HCT116 (cell line): Measurements from ENCODE around the gene MPC1. TPM values are rescaled to one million over a fixed set of nuclear protein-coding genes. Genes with fewer than 3 reads are reported as not detected.
A peak's percentile ranks its signal among the peaks of the same experiment; 100 is the strongest.
"Not testable (repeated sequence)": the region's sequence is repeated elsewhere in the genome, so short reads cannot be mapped to it uniquely, and the experiment has no call there.

Source experiments
- ATAC-seq: fragments of 200-7000 bp; cut with Tn5 transposase; 2 replicates; pipeline ENCODE4 v1.9.1; 2020; ENCODE audit warnings: mild to moderate bottlenecking, moderate library complexity
- BruUV-seq: library from RNA; stranded (reverse); fragments of 400-500 nt; replicated peaks from 2 replicates; lab custom pipeline; 2021; lab: Mats Ljungman, UMichigan
- CTCF ChIA-PET: fragments of 300-600 bp; sonication (Branson Sonifier 250); formaldehyde crosslinking; loops from one replicate; lab custom pipeline; 2021; ENCODE audit warnings: antibody characterized with exemption; lab: Charles Lee
- POLR2A ChIA-PET: fragments of 300-600, 350-600 bp; sonication (Branson Sonifier 250); formaldehyde crosslinking; loops from one replicate; lab custom pipeline; 2021; ENCODE audit warnings: antibody characterized with exemption; lab: Charles Lee
- RAD21 ChIA-PET, 2 experiments: fragments of 300-600 bp; sonication (Branson Sonifier 250); formaldehyde crosslinking; loops; one replicate each; lab custom pipeline; 2023; ENCODE audit warnings: low total read pairs in 2 of 2; ENCODE audit not compliant: uncharacterized antibody in 2 of 2, unreplicated experiment in 2 of 2, low non-redundant PET in 1 of 2; lab: Charles Lee
- DNase-seq: peaks from one replicate; pipeline ENCODE4 v3.0.0-alpha.2; 2010; ENCODE audit warnings: low read depth, low spot score
- H2AFZ ChIP-seq: fragments of 200-600 bp; shearing (Covaris generic), sonication (generic); 2 replicates; pipeline ENCODE4 v1.6.1; 2017; ENCODE audit warnings: low read depth, mixed run types, mixed read lengths, antibody characterized with exemption, low read length; ENCODE audit not compliant: poor library complexity, severe bottlenecking
- H3K27ac ChIP-seq: 2 replicates; pipeline ENCODE4 v1.5.1; 2012; ENCODE audit warnings: low read depth, low read length
- H3K27me3 ChIP-seq: fragments of 200-600 bp; sonication (generic); 2 replicates; pipeline ENCODE4 v1.6.1; 2016; ENCODE audit warnings: mixed run types, low read length, mixed read lengths; ENCODE audit not compliant: insufficient read depth
- H3K36me3 ChIP-seq, 2 experiments: fragments of 200-500 bp in 1 of 2; fragments of 200-600 bp in 1 of 2; sonication (Bioruptor generic) in 1 of 2; sonication (generic) in 1 of 2; 2 replicates each; pipeline versions ENCODE4 v1.5.1 to v1.6.1; 2014 to 2016; ENCODE audit warnings: low read length in 2 of 2, inconsistent platforms in 1 of 2, mixed read lengths in 1 of 2, mixed run types in 1 of 2; ENCODE audit not compliant: insufficient read depth in 2 of 2, control insufficient read depth in 1 of 2
- H3K4me1 ChIP-seq, 2 experiments: fragments of 200-600 bp in 1 of 2; sonication (generic) in 1 of 2; 2 replicates each; pipeline versions ENCODE4 v1.5.1 to v1.6.1; 2012 to 2017; ENCODE audit warnings: low read length in 2 of 2, inconsistent platforms in 1 of 2, mild to moderate bottlenecking in 1 of 2, mixed read lengths in 1 of 2, mixed run types in 1 of 2, moderate library complexity in 1 of 2; ENCODE audit not compliant: insufficient read depth in 2 of 2, control insufficient read depth in 1 of 2
- H3K4me2 ChIP-seq: fragments of 200-600 bp; sonication (generic); 2 replicates; pipeline ENCODE4 v1.6.1; 2017; ENCODE audit warnings: mixed run types, low read length, mixed read lengths
- H3K4me3 ChIP-seq, 2 experiments: fragments of 200-600 bp in 1 of 2; sonication (generic) in 1 of 2; replicated peaks in 1 of 2; 2 replicates each; pipeline ENCODE4 v1.5.1; 2011 to 2016; ENCODE audit warnings: low read length in 2 of 2, control low read depth in 1 of 2, low read depth in 1 of 2, mild to moderate bottlenecking in 1 of 2, mixed read lengths in 1 of 2, mixed run types in 1 of 2
- H3K79me2 ChIP-seq: fragments of 200-600 bp; sonication (generic); 2 replicates; pipeline ENCODE4 v1.6.1; 2017; ENCODE audit warnings: mild to moderate bottlenecking, mixed run types, low read length, moderate library complexity, mixed read lengths; ENCODE audit not compliant: insufficient read depth
- H3K9ac ChIP-seq: fragments of 200-600 bp; sonication (generic); 2 replicates; pipeline ENCODE4 v1.6.1; 2016; ENCODE audit warnings: low read length, mixed read lengths
- H3K9me2 ChIP-seq: fragments of 200-600 bp; sonication (generic), shearing (Covaris generic); 2 replicates; pipeline ENCODE4 v1.6.1; 2017; ENCODE audit warnings: mixed run types, mild to moderate bottlenecking, moderate library complexity; ENCODE audit not compliant: insufficient read depth
- H3K9me3 ChIP-seq, 2 experiments: fragments of 200-500 bp in 1 of 2; fragments of 200-600 bp in 1 of 2; sonication (Bioruptor generic) in 1 of 2; sonication (generic) in 1 of 2; 2 replicates each; pipeline ENCODE4 v1.6.1; 2014 to 2017; ENCODE audit warnings: low read length in 2 of 2, mixed read lengths in 2 of 2, inconsistent platforms in 1 of 2, low read depth in 1 of 2, mild to moderate bottlenecking in 1 of 2, mixed run types in 1 of 2, moderate library complexity in 1 of 2; ENCODE audit not compliant: control insufficient read depth in 1 of 2, insufficient read depth in 1 of 2
- H4K20me1 ChIP-seq: fragments of 200-600 bp; sonication (generic), shearing (Covaris generic); 2 replicates; pipeline ENCODE4 v1.6.1; 2017; ENCODE audit warnings: mixed run types, mild to moderate bottlenecking, moderate library complexity; ENCODE audit not compliant: insufficient read depth
- CBX3 ChIP-seq: IDR thresholded peaks from 2 replicates; pipeline ENCODE4 v1.6.1; 2012; ENCODE audit warnings: low read depth
- CTCF ChIP-seq, 3 experiments: fragments of 200-600 bp in 1 of 3; sonication (generic) in 1 of 3; IDR thresholded peaks in 2 of 3; conservative IDR thresholded peaks in 1 of 3; 2 replicates each; pipeline ENCODE4 v1.5.1; 2012 to 2017; ENCODE audit warnings: low read depth in 2 of 3, low read length in 2 of 3, antibody characterized with exemption in 1 of 3, borderline replicate concordance in 1 of 3, control low read depth in 1 of 3, mild to moderate bottlenecking in 1 of 3, mixed read lengths in 1 of 3, mixed run types in 1 of 3, moderate library complexity in 1 of 3; ENCODE audit not compliant: insufficient read depth in 1 of 3
- EGR1 ChIP-seq: IDR thresholded peaks from 2 replicates; pipeline ENCODE4 v1.6.1; 2012; ENCODE audit warnings: low read depth
- MAX ChIP-seq: IDR thresholded peaks from 2 replicates; pipeline ENCODE4 v1.6.1; 2012
- POLR2A ChIP-seq: IDR thresholded peaks from 2 replicates; pipeline ENCODE4 v1.7.0; 2011; ENCODE audit warnings: borderline replicate concordance; ENCODE audit not compliant: insufficient read depth, insufficient read length; ENCODE audit errors: extremely low read depth
- RAD21 ChIP-seq: IDR thresholded peaks from 2 replicates; pipeline ENCODE4 v1.6.1; 2012; ENCODE audit warnings: low read depth, mild to moderate bottlenecking
- REST ChIP-seq: IDR thresholded peaks from 2 replicates; pipeline ENCODE4 v1.6.1; 2012; ENCODE audit warnings: low read depth
- SIN3A ChIP-seq: IDR thresholded peaks from 2 replicates; pipeline ENCODE4 v1.6.1; 2012; ENCODE audit warnings: low read depth
- intact Hi-C: fragments of 100-400 bp; cut with micrococcal nuclease; formaldehyde crosslinking; loops from 2 replicates; pipeline ENCODE4 v1.10.0; 2022
- total RNA-seq: library from RNA; stranded (reverse); gene quantifications from one replicate; pipeline ENCODE4 v1.2.1, GENCODE V29; 2021; ENCODE audit not compliant: unreplicated experiment

Gene MPC1
- total RNA-seq, 1 experiment from 2014 or later, result 15.9 TPM

GRCh38 chr6:166400649-166401250, 18.0 kb upstream of the MPC1 start:
- not testable (repeated sequence) for H3K9me2 ChIP-seq, H3K79me2 ChIP-seq, H3K9ac ChIP-seq, H3K27ac ChIP-seq, H3K4me1 ChIP-seq, H3K27me3 ChIP-seq, H3K9me3 ChIP-seq, H4K20me1 ChIP-seq, H3K36me3 ChIP-seq, BruUV-seq, H3K4me3 ChIP-seq
- DNase-seq (peak; percentile 63), ATAC-seq (peak; percentile 97)
- Histone ChIP-seq H3K4me2 (peak overlapping the region; percentile 28; the same call in 1 of the 2 replicates), H2AFZ (peak overlapping the region; percentile 35)
- ChIA-PET POLR2A (interaction anchor here (0.7 kb wide), 1 partner anchor 244 kb away, joined by 3 read pairs; no protein-coding TSS in a partner anchor), CTCF (interaction anchor here (0.6 to 3.5 kb wide), 12 partner anchors 8 to 375 kb away, joined by 3 to 20 read pairs (median 5); no protein-coding TSS in a partner anchor), RAD21 (interaction anchor here (0.5 to 1.6 kb wide), 8 partner anchors 82 to 244 kb away, joined by 3 to 7 read pairs (median 4); no protein-coding TSS in a partner anchor)
- intact Hi-C loops, result loop anchor here (1.0 kb wide), 3 partner anchors 87 to 243 kb away; no protein-coding TSS in a partner anchor
- TF ChIP-seq RAD21, result peak; percentile 92
- TF ChIP-seq CTCF (IDR thresholded peaks at IDR 0.05 in 2 of 3, conservative IDR thresholded peaks at IDR 0.05 in 1 of 3; ENCODE audit: borderline replicate concordance in 1 of 3, insufficient read depth in 1 of 3, low read depth in 2 of 3, low read length in 2 of 3), result peak; percentile 66 to 87 (median 68)

DNA sequence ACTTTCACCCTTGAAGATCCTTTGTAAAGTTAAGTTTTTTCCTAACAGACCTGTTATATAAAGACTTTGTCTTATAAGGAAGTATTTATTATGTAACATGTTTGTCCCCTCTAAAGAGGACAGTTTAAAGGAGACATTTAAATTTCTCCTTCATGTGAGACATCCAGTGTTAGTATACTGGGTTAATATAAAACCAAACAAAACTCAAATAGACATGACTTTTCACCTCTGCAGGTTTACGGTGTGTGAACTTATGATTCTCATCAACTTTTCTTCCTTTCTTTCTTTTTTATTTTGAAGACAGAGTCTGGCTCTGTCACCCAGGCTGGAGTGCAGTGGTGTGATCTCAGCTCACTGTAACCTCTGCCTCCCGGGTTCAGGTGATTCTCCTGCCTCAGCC, 17.4 kb upstream of the MPC1 start:
- Histone ChIP-seq H2AFZ (no peak overlapping the region), H3K4me3 (no peak overlapping the region), H3K79me2 (no peaks in the 10 kb centered on the region), H3K9me3 (no peaks in the 10 kb centered on the region), H3K9me2 (no peaks in the 10 kb centered on the region), H3K27me3 (no peaks in the 10 kb centered on the region), H3K9ac (no peak overlapping the region), H3K4me2 (no peak overlapping the region), H3K36me3 (no peaks in the 10 kb centered on the region), H3K27ac (no peak overlapping the region), H3K4me1 (no peaks in the 10 kb centered on the region), H4K20me1 (no peaks in the 10 kb centered on the region)
- ChIA-PET CTCF (interaction anchor here (0.6 to 3.5 kb wide), 11 partner anchors 8 to 375 kb away, joined by 3 to 20 read pairs (median 5); no protein-coding TSS in a partner anchor), POLR2A (interaction anchor here (0.7 kb wide), 1 partner anchor 243 kb away, joined by 3 read pairs; no protein-coding TSS in a partner anchor), RAD21 (interaction anchor here (0.5 to 1.6 kb wide), 9 partner anchors 81 to 257 kb away, joined by 3 to 7 read pairs (median 4); no protein-coding TSS in a partner anchor)
- TF ChIP-seq EGR1 (no peak), SIN3A (no peak), CBX3 (no peak), MAX (no peak), CTCF (IDR thresholded peaks at IDR 0.05 in 2 of 3, conservative IDR thresholded peaks at IDR 0.05 in 1 of 3; ENCODE audit: borderline replicate concordance in 1 of 3, insufficient read depth in 1 of 3, low read depth in 2 of 3, low read length in 2 of 3) (no peak), REST (no peak), POLR2A (no peak)
- BruUV-seq, result no TSS peak
- DNase-seq (no peak), ATAC-seq (no peak)
- intact Hi-C loops, result loop anchor here (1.0 kb wide), 1 partner anchor 125 kb away; no protein-coding TSS in a partner anchor
